Natural killer cell treated with Interleukin-12 subunit alpha and Interleukin-12 subunit beta and Interleukin-15 and Interleukin-18, amount 100 ng/mL, for 72 hours (primary cell): ENCODE measurements around the gene VIPR1. TPM values are rescaled to one million over a fixed set of nuclear protein-coding genes. Genes with fewer than 3 reads are reported as not detected.

Experiments used
- ATAC-seq, 2 donors: fragments of 150-1000 bp; cut with Tn5 transposase in 1 of 2; sonication (Bioruptor Pico), chemical (Tn5 transposase) in 1 of 2; 2 replicates each; pipeline ENCODE4 v1.10.0; 2021
- DNase-seq: peaks from one replicate; pipeline ENCODE4 v3.0.0; 2022; ENCODE audit warnings: low spot score
- H3K27ac Mint-ChIP-seq, 2 donors: 1 replicate in 1 of 2; 2 replicates in 1 of 2; pipeline ENCODE4 v1.8.0; 2022; ENCODE audit warnings: mixed read lengths in 2 of 2, mild to moderate bottlenecking in 1 of 2, moderate library complexity in 1 of 2
- H3K27me3 Mint-ChIP-seq, 2 donors: 1 replicate in 1 of 2; 2 replicates in 1 of 2; pipeline ENCODE4 v1.8.0; 2022; ENCODE audit warnings: mixed read lengths in 2 of 2
- H3K36me3 Mint-ChIP-seq: one replicate; pipeline ENCODE4 v1.8.0; 2022; ENCODE audit warnings: mixed read lengths
- H3K4me1 Mint-ChIP-seq, 2 donors: 1 replicate in 1 of 2; 2 replicates in 1 of 2; pipeline ENCODE4 v1.8.0; 2022; ENCODE audit warnings: low read depth in 2 of 2, mixed read lengths in 2 of 2, mild to moderate bottlenecking in 1 of 2
- H3K4me3 Mint-ChIP-seq: one replicate; pipeline ENCODE4 v1.8.0; 2022; ENCODE audit warnings: mixed read lengths
- H3K9me3 Mint-ChIP-seq: 2 replicates; pipeline ENCODE4 v1.8.0; 2022; ENCODE audit warnings: mixed read lengths
- total RNA-seq, 2 donors: library from RNA; stranded (reverse); gene quantifications; one replicate each; pipeline ENCODE4 v1.2.3, GENCODE V29; 2022

The VIPR1 gene
- total RNA-seq, 2 donors from 2014 or later = 0.69 TPM; not detected in 1

DNA sequence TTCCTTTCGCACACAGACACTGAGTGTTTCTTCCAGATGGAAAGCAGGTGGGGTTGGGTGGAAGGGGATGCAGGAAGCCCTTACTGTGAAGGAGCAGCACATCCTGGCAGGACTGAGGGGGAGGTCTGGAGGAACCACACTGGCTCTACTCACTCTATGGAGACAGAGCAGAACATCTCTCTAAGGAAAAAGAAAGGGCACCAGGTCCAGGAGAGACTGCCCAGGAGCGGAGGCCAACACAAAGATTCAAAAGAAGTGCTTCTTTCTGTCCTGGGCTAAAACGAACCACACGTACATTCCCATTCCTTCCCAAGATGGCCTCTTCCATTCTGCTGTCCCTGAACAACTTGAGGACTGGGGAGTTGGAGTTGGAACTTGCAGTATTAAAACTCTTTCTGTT is 13.8 kb upstream of the VIPR1 start:
- H3K27ac Mint-ChIP-seq = no peak overlapping the region

DNA sequence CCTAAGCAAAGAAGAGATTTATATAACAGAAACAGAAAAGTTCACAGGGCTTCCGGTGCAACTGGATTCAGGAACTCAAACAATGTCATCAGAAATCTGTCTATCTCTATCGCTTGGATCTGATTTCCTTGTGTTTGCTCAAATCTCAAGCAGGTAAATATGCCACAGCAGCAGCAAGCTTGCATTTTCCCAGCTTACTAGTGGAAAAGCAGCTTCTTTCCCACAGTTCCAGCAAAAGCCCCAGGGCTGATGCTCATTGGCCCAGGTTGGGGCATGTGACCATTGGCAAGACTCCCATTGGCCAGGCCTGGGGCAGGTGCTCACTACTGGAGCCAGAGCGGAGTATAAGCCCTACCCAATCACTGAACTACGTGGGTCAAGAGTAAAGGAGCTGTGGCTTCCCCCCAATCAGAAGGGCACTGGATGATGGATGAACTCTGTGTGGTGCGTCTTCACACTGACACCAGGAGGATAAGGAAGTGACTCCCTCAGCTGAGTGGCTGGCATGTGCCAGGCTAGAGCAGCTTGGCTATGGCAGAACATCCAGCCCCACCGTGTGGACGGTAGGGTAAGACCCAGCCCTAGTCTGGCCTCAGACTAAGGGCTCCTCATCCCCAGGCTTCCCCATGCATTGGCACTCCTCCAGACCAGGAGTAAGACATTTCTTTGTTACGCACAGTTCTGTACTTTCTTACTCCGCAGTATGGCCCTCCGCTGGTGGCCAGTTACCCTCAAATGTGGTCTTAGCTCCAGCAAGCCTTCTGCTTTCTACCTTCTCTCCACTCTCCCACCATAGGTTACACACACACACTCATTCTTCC is 13.1 kb upstream of the VIPR1 start:
- Mint-ChIP-seq H3K4me1 (no peaks in the 10 kb centered on the region), H3K36me3 (no peaks in the 10 kb centered on the region), H3K27ac (no peak overlapping the region), H3K9me3 (no peaks in the 10 kb centered on the region), H3K4me3 (no peak overlapping the region), H3K27me3 (peaks cover 10 to 16% of the 10 kb centered on the region in 2 donors)
- DNase-seq (no peak), ATAC-seq (peak; percentile 15 to 20)

More for the DNA sequence above, 13.8 kb upstream of the VIPR1 start:
- H3K27me3 Mint-ChIP-seq = peaks cover 12 to 17% of the 10 kb centered on the region in 2 donors
- no peaks in the 10 kb centered on the region for H3K4me1 Mint-ChIP-seq
- H3K4me3 Mint-ChIP-seq = no peak overlapping the region
- no peaks in the 10 kb centered on the region for H3K9me3 Mint-ChIP-seq
- ATAC-seq (no peak), DNase-seq (no peak)
- no peaks in the 10 kb centered on the region for H3K36me3 Mint-ChIP-seq

DNA sequence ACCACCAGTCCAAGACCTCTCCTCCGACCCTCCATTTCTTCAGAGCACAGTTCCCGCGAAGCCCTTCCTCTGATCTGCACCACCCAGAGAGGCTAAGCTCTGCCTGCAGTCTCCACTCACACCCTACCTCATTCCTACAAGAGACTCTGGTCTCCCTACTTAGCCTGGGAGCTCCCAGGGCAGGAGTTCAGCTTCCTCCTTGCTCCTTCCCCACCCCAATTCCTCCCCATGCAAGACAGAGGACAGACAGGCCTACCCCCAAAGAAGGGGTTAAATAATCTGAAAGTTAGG is 12.6 kb upstream of the VIPR1 start:
- H3K9me3 Mint-ChIP-seq = no peaks in the 10 kb centered on the region
- H3K4me3 Mint-ChIP-seq = no peak overlapping the region
- no peaks in the 10 kb centered on the region for H3K36me3 Mint-ChIP-seq
- H3K27me3 Mint-ChIP-seq = peaks cover 6 to 14% of the 10 kb centered on the region in 2 donors
- no peaks in the 10 kb centered on the region for H3K4me1 Mint-ChIP-seq
- no peak overlapping the region for H3K27ac Mint-ChIP-seq
- no peak for ATAC-seq
- no peak for DNase-seq

DNA sequence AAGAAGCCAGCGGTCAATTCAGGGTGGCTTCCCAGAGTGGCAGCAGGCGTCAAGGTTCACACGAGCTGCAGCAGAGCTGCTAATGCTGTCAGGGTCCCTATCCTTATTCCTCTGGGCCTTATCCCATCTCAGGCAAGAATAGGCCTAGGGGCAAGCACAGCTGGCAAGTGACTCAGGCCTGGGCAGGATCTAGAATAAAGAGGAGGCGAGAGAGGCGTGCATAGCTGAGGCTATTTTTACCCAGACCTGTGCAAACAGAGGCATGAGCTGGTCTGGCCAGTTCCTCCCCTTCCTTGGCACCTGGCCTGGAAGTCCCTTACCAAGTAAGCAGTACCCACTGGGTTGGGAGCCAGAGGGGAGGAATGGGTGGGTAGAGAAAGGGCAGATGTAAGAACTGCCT is 12.2 kb upstream of the VIPR1 start:
- no peaks in the 10 kb centered on the region for H3K36me3 Mint-ChIP-seq
- no peaks in the 10 kb centered on the region for H3K4me1 Mint-ChIP-seq
- DNase-seq = no peak
- no peak overlapping the region for H3K4me3 Mint-ChIP-seq
- H3K9me3 Mint-ChIP-seq = no peaks in the 10 kb centered on the region
- no peak for ATAC-seq
- H3K27ac Mint-ChIP-seq = no peak overlapping the region
- peaks cover 3 to 12% of the 10 kb centered on the region in 2 donors for H3K27me3 Mint-ChIP-seq

- Mint-ChIP-seq H3K4me3 (no peak overlapping the region), H3K36me3 (no peaks in the 10 kb centered on the region), H3K27ac (no peak overlapping the region), H3K27me3 (peaks cover 7 to 14% of the 10 kb centered on the region in 2 donors), H3K4me1 (no peaks in the 10 kb centered on the region), H3K9me3 (no peaks in the 10 kb centered on the region)
- no peak for ATAC-seq
- DNase-seq = no peak
Measured at GRCh38 chr3:42491881-42492507, 10.4 kb upstream of the VIPR1 start.

DNA sequence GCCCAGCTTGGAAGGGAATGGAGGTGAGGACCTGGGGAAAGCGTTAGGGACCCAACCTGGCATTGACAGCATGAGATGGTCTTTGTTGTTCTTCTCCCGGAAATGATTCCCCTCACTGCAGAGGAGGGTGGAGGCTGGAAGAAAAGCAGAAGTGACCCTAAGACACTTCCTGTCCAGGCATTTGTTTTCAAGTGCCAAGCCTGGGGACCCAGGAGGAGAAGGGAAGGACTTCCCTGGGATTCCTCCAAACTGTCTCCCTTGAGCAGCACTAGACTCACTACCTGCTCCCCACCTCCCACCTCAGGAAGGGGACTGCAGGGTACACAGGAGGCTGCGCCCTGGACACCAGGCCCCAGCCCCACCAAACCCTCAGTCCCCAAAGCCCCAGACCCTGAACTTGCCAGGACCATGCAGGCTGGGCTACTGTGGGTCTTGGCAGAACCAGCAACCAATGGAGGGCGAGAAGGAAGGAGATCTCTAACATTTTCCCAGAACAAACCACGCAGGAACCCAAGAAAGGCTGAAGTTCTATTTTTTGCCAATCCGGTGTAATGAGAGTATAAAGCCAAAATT is 9.8 kb upstream of the VIPR1 start:
- ATAC-seq (no peak), DNase-seq (no peak)
- H3K36me3 Mint-ChIP-seq = no peaks in the 10 kb centered on the region
- H3K9me3 Mint-ChIP-seq = no peaks in the 10 kb centered on the region
- no peak overlapping the region for H3K4me3 Mint-ChIP-seq
- H3K27ac Mint-ChIP-seq = no peak overlapping the region
- H3K27me3 Mint-ChIP-seq = peaks cover 13 to 14% of the 10 kb centered on the region in 2 donors
- H3K4me1 Mint-ChIP-seq = no peaks in the 10 kb centered on the region

- DNase-seq (no peak), ATAC-seq (peak in 1 of 2 donors; percentile 29)
- Mint-ChIP-seq H3K9me3 (no peaks in the 10 kb centered on the region), H3K4me1 (no peaks in the 10 kb centered on the region), H3K27ac (no peak overlapping the region), H3K4me3 (no peak overlapping the region), H3K27me3 (peaks cover 17 to 20% of the 10 kb centered on the region in 2 donors), H3K36me3 (no peaks in the 10 kb centered on the region)
Measured at GRCh38 chr3:42493126-42493797, 9.2 kb upstream of the VIPR1 start.

DNA sequence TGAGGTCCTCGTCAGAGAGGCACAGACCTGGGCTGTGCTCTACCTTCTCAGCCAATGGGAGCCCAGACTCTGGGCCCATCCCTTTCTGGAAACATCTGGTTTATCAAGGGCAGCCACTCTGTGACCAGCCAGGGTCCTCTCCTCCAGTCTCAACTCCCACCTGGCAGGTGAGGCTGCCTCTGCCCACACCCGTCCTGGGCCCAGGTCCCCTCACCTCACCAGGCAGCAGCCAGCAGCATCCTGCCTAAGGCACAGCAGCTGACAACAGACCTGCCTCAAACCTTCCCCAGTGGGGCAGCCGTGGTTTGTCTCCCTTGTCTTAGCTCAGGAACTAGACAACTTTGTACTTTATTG is 8.7 kb upstream of the VIPR1 start:
- Mint-ChIP-seq H3K27ac (no peak overlapping the region), H3K9me3 (no peaks in the 10 kb centered on the region), H3K4me3 (no peak overlapping the region), H3K4me1 (no peaks in the 10 kb centered on the region), H3K27me3 (peaks cover 20 to 25% of the 10 kb centered on the region in 2 donors), H3K36me3 (no peaks in the 10 kb centered on the region)
- no peak for DNase-seq
- no peak for ATAC-seq

- Mint-ChIP-seq H3K4me1 (no peaks in the 10 kb centered on the region), H3K4me3 (no peak overlapping the region), H3K36me3 (no peaks in the 10 kb centered on the region), H3K9me3 (no peaks in the 10 kb centered on the region), H3K27ac (no peak overlapping the region), H3K27me3 (peaks cover 27 to 31% of the 10 kb centered on the region in 2 donors)
- DNase-seq (no peak), ATAC-seq (no peak)
Measured at GRCh38 chr3:42495393-42495792, 7.0 kb upstream of the VIPR1 start.

- no peak overlapping the region for H3K4me3 Mint-ChIP-seq
- ATAC-seq (no peak), DNase-seq (no peak)
- no peaks in the 10 kb centered on the region for H3K36me3 Mint-ChIP-seq
- no peaks in the 10 kb centered on the region for H3K9me3 Mint-ChIP-seq
- no peak overlapping the region for H3K27ac Mint-ChIP-seq
- H3K4me1 Mint-ChIP-seq = peaks cover 6 to 9% of the 10 kb centered on the region in 2 donors
- peaks cover 31 to 40% of the 10 kb centered on the region in 2 donors for H3K27me3 Mint-ChIP-seq
Measured at GRCh38 chr3:42497009-42497731, 5.3 kb upstream of the VIPR1 start.

- Mint-ChIP-seq H3K27me3 (peaks cover 34 to 42% of the 10 kb centered on the region in 2 donors), H3K4me3 (no peak overlapping the region), H3K9me3 (no peaks in the 10 kb centered on the region), H3K27ac (no peak overlapping the region), H3K36me3 (no peaks in the 10 kb centered on the region), H3K4me1 (peaks cover 9 to 10% of the 10 kb centered on the region in 2 donors)
- ATAC-seq (no peak), DNase-seq (no peak)
Measured at GRCh38 chr3:42498034-42498433, 4.4 kb upstream of the VIPR1 start.

GRCh38 chr3:42498791-42499477 is 3.5 kb upstream of the VIPR1 start:
- ATAC-seq (no peak), DNase-seq (no peak)
- peaks cover 42 to 51% of the 10 kb centered on the region in 2 donors for H3K27me3 Mint-ChIP-seq
- no peak overlapping the region for H3K27ac Mint-ChIP-seq
- no peaks in the 10 kb centered on the region for H3K36me3 Mint-ChIP-seq
- no peaks in the 10 kb centered on the region for H3K9me3 Mint-ChIP-seq
- peaks cover 10 to 13% of the 10 kb centered on the region in 2 donors for H3K4me1 Mint-ChIP-seq
- no peak overlapping the region for H3K4me3 Mint-ChIP-seq

- DNase-seq (no peak), ATAC-seq (no peak)
- H3K9me3 Mint-ChIP-seq = no peaks in the 10 kb centered on the region
- H3K27ac Mint-ChIP-seq = no peak overlapping the region
- H3K4me3 Mint-ChIP-seq = no peak overlapping the region
- peaks cover 46 to 54% of the 10 kb centered on the region in 2 donors for H3K27me3 Mint-ChIP-seq
- H3K4me1 Mint-ChIP-seq = peaks cover 10 to 13% of the 10 kb centered on the region in 2 donors
- no peaks in the 10 kb centered on the region for H3K36me3 Mint-ChIP-seq
Measured at GRCh38 chr3:42499478-42499871, 3.0 kb upstream of the VIPR1 start.
